Caco-2 (cell line): ENCODE data around the gene SNX27. TPM values are rescaled to one million over a fixed set of nuclear protein-coding genes. Genes with fewer than 3 reads are reported as not detected.

Experiments used
- BruUV-seq: library from RNA; stranded (reverse); fragments of 400-500 nt; replicated peaks from 2 replicates; lab custom pipeline; 2021; lab: Mats Ljungman, UMichigan
- CTCF ChIA-PET: fragments of 300-600 bp; sonication (Branson Sonifier 250); formaldehyde crosslinking; loops from one replicate; lab custom pipeline; 2022; ENCODE audit warnings: antibody characterized with exemption; lab: Charles Lee
- POLR2A ChIA-PET: fragments of 300-600 bp; sonication (Branson Sonifier 250); formaldehyde crosslinking; loops from one replicate; lab custom pipeline; 2022; ENCODE audit warnings: antibody characterized with exemption; lab: Charles Lee
- DNase-seq, 2 experiments: peaks; one replicate each; pipeline versions ENCODE4 v3.0.0 to v3.0.0-alpha.2; 2020 to 2022
- H3K27me3 ChIP-seq: replicated peaks from 2 replicates; pipeline ENCODE4 v1.6.0; 2011; ENCODE audit warnings: low read length; ENCODE audit not compliant: control insufficient read depth, insufficient read depth
- H3K36me3 ChIP-seq: 2 replicates; pipeline ENCODE4 v1.5.1; 2011; ENCODE audit warnings: low read length; ENCODE audit not compliant: control insufficient read depth, insufficient read depth
- H3K4me1 ChIP-seq: fragments of 250-450 bp; sonication (Bioruptor Pico); 2 replicates; pipeline ENCODE4 v1.5.1; 2020; ENCODE audit warnings: mild to moderate bottlenecking
- H3K4me3 ChIP-seq: 2 replicates; pipeline ENCODE4 v1.5.1; 2011; ENCODE audit warnings: low read depth, mild to moderate bottlenecking, control low read depth, low read length
- H3K9me3 ChIP-seq: fragments of 250-450 bp; sonication (Bioruptor Pico); 2 replicates; pipeline ENCODE4 v1.5.1; 2020; ENCODE audit warnings: mild to moderate bottlenecking, moderate library complexity
- H3K27ac Mint-ChIP-seq: one replicate; pipeline ENCODE4 v1.8.0; 2022; ENCODE audit warnings: mixed read lengths; ENCODE audit not compliant: unreplicated experiment
- H3K27me3 Mint-ChIP-seq: one replicate; pipeline ENCODE4 v1.8.0; 2022; ENCODE audit warnings: mixed read lengths; ENCODE audit not compliant: insufficient read depth, unreplicated experiment
- H3K36me3 Mint-ChIP-seq: one replicate; pipeline ENCODE4 v1.8.0; 2022; ENCODE audit warnings: mild to moderate bottlenecking, mixed read lengths; ENCODE audit not compliant: insufficient read depth, unreplicated experiment
- H3K4me1 Mint-ChIP-seq: one replicate; pipeline ENCODE4 v1.8.0; 2022; ENCODE audit warnings: low read depth, mixed read lengths; ENCODE audit not compliant: unreplicated experiment
- H3K4me3 Mint-ChIP-seq: one replicate; pipeline ENCODE4 v1.8.0; 2022; ENCODE audit warnings: mild to moderate bottlenecking, moderate library complexity, mixed read lengths; ENCODE audit not compliant: unreplicated experiment
- H3K9me3 Mint-ChIP-seq: one replicate; pipeline ENCODE4 v1.8.0; 2022; ENCODE audit warnings: mixed read lengths; ENCODE audit not compliant: unreplicated experiment
- intact Hi-C: fragments of 100-400 bp; cut with micrococcal nuclease; formaldehyde crosslinking; loops from one replicate; pipeline ENCODE4 v1.10.0; 2022; ENCODE audit not compliant: unreplicated experiment
- total RNA-seq: library from RNA; stranded (reverse); gene quantifications from 2 replicates; pipeline ENCODE4 v1.2.3, GENCODE V29; 2022
- TF ChIP-seq, protein P1 (sequence below), 2 experiments: fragments of 200-600 bp in 1 of 2; IDR thresholded peaks; 1 replicate in 1 of 2; 2 replicates in 1 of 2; pipeline versions ENCODE4 v1.5.1 to v1.8.0; 2011 to 2022; ENCODE audit warnings: antibody characterized with exemption in 1 of 2, control low read depth in 1 of 2, inconsistent platforms in 1 of 2, low read depth in 1 of 2, low read length in 1 of 2, mild to moderate bottlenecking in 1 of 2, moderate library complexity in 1 of 2; ENCODE audit not compliant: insufficient read depth in 1 of 2, severe bottlenecking in 1 of 2, unreplicated experiment in 1 of 2

Gene SNX27
- total RNA-seq, 1 experiment from 2014 or later, result 47.2 TPM

DNA sequence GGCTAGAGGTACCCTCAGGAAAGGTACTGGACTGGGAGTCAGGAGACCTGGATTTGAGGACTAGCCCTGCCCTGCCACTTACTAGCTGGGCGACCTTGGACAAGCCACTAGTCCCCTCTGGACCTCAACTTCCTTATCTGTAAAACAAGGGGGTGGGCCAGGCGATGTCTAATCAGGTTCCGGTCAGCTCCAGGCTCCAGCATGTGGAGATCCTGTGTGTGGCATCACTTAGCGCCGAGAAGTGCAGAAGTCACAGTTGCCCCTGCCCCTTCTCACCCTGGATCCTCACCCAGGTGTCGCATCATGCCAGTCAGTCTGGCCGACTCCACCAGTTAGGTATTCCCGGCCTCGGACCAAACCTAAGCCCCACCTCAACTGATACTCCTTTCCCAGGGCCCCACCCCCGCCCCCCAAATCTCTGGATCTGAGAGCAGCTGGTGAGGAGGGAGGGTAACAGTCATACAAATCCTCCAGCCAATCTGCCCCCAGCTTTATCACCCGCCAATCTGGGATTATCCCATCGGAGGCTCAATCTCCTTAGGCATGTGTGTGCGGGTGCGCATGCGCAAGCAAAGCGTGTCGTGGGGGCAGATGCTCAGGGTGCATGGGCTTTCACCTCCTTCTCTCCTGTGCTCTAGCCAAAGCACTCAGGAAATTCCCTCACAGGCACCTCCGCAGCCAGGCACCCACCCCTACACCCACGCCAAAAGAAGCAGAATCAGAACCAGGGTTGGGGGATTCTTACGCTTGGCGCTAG, 99.4 kb downstream of the SNX27 start:
- Mint-ChIP-seq H3K4me3 (no peak overlapping the region), H3K27me3 (no peaks in the 10 kb centered on the region), H3K36me3 (no peaks in the 10 kb centered on the region), H3K27ac (no peak overlapping the region), H3K4me1 (peaks cover 13% of the 10 kb centered on the region), H3K9me3 (no peaks in the 10 kb centered on the region)
- ChIA-PET CTCF (no interaction called here), POLR2A (no interaction called here)
- Histone ChIP-seq H3K4me1 (peaks cover 19% of the 10 kb centered on the region), H3K27me3 (no peaks in the 10 kb centered on the region), H3K9me3 (no peaks in the 10 kb centered on the region), H3K36me3 (no peaks in the 10 kb centered on the region), H3K4me3 (no peak overlapping the region)
- no peak for DNase-seq
- BruUV-seq, result no TSS peak
- intact Hi-C loops, result no loop called here
- TF ChIP-seq, protein P1, sequence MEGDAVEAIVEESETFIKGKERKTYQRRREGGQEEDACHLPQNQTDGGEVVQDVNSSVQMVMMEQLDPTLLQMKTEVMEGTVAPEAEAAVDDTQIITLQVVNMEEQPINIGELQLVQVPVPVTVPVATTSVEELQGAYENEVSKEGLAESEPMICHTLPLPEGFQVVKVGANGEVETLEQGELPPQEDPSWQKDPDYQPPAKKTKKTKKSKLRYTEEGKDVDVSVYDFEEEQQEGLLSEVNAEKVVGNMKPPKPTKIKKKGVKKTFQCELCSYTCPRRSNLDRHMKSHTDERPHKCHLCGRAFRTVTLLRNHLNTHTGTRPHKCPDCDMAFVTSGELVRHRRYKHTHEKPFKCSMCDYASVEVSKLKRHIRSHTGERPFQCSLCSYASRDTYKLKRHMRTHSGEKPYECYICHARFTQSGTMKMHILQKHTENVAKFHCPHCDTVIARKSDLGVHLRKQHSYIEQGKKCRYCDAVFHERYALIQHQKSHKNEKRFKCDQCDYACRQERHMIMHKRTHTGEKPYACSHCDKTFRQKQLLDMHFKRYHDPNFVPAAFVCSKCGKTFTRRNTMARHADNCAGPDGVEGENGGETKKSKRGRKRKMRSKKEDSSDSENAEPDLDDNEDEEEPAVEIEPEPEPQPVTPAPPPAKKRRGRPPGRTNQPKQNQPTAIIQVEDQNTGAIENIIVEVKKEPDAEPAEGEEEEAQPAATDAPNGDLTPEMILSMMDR (IDR thresholded peaks at IDR 0.05; ENCODE audit: insufficient read depth in 1 of 2, low read depth in 1 of 2, low read length in 1 of 2, severe bottlenecking in 1 of 2, unreplicated experiment in 1 of 2), result no peak

DNA sequence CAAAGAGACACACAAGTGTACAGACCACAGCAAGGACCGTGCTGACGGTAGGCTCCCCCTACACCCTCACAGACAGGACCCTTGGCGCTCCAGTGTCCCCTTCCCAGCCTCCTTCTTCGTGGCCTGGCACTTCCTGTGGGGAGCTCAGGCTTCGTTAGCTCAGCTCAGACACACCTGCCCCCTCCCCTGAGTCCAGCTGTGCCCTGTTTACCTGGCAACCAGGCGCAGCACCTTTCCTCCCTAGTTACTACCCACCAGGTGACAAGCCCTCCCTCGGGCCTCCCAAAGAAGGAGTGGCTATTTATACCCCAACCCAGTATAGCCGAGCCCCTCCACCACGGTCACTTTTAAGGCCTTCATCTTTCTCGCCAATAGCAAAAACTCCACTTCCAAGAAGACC, 100.1 kb downstream of the SNX27 start:
- Mint-ChIP-seq H3K36me3 (no peaks in the 10 kb centered on the region), H3K27me3 (peaks cover under 1% of the 10 kb centered on the region), H3K4me1 (peaks cover 16% of the 10 kb centered on the region), H3K27ac (no peak overlapping the region), H3K4me3 (no peak overlapping the region), H3K9me3 (no peaks in the 10 kb centered on the region)
- Histone ChIP-seq H3K4me1 (peaks cover 19% of the 10 kb centered on the region), H3K27me3 (no peaks in the 10 kb centered on the region), H3K9me3 (no peaks in the 10 kb centered on the region), H3K36me3 (no peaks in the 10 kb centered on the region), H3K4me3 (no peak overlapping the region)
- intact Hi-C loops, result no loop called here
- TF ChIP-seq, protein P1 (IDR thresholded peaks at IDR 0.05; ENCODE audit: insufficient read depth in 1 of 2, low read depth in 1 of 2, low read length in 1 of 2, severe bottlenecking in 1 of 2, unreplicated experiment in 1 of 2), result no peak
- no TSS peak for BruUV-seq
- no peak for DNase-seq
- ChIA-PET POLR2A (no interaction called here), CTCF (no interaction called here)

DNA sequence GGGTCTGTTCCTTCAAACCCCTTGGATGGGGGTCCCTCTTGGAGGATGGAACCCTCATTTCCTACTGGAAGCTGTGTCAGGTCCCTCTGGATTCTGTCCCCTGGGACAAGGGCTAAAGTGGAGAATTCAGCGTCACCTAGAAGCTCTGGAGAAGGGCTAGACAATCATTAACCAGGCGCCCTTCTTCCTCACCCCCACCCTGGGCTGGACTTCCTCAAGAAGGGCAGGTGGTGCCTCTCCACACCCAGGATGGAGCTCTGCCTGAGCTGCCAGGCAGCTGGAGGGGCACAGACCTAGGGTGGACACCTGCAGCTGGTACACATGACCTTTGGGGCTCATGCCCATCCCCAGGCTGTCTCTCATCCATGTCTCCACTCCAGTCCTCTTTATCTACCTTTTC, 101.2 kb downstream of the SNX27 start:
- no TSS peak for BruUV-seq
- H3K4me3 ChIP-seq, result no peak overlapping the region
- peaks cover 26% of the 10 kb centered on the region for H3K4me1 Mint-ChIP-seq
- H3K36me3 ChIP-seq, result no peaks in the 10 kb centered on the region
- H3K36me3 Mint-ChIP-seq, result no peaks in the 10 kb centered on the region
- H3K4me3 Mint-ChIP-seq, result no peak overlapping the region
- peaks cover 19% of the 10 kb centered on the region for H3K4me1 ChIP-seq
- peaks cover 3% of the 10 kb centered on the region for H3K27me3 Mint-ChIP-seq
- ChIA-PET CTCF (interaction anchor here (0.9 to 1.4 kb wide), 3 partner anchors 11 to 22 kb away, joined by 3 to 7 read pairs (median 4); no protein-coding TSS in a partner anchor), POLR2A (no interaction called here)
- no peaks in the 10 kb centered on the region for H3K9me3 ChIP-seq
- no peak overlapping the region for H3K27ac Mint-ChIP-seq
- peak; percentile 72 to 79 for DNase-seq
- H3K9me3 Mint-ChIP-seq, result no peaks in the 10 kb centered on the region
- H3K27me3 ChIP-seq, result no peaks in the 10 kb centered on the region
- intact Hi-C loops, result no loop called here
- TF ChIP-seq, protein P1 (IDR thresholded peaks at IDR 0.05; ENCODE audit: insufficient read depth in 1 of 2, low read depth in 1 of 2, low read length in 1 of 2, severe bottlenecking in 1 of 2, unreplicated experiment in 1 of 2), result no peak
